OCI-LY3 (cell line): Measurements from ENCODE around the gene KIF1B.

Experiments
- EZH2phosphoT487 ChIP-seq: fragments of 200-600 bp; shearing (Covaris generic); IDR thresholded peaks from 2 replicates; pipeline ENCODE4 v1.6.1; 2018; ENCODE audit warnings: antibody characterized with exemption, mixed run types, low read depth
- TF ChIP-seq, protein P1 (sequence below): fragments of 200-600, 300-600 bp; sonication (generic); IDR thresholded peaks from 2 replicates; pipeline ENCODE4 v1.5.1; 2014; ENCODE audit warnings: antibody characterized with exemption, low read length, low read depth

- TF ChIP-seq, protein P1, sequence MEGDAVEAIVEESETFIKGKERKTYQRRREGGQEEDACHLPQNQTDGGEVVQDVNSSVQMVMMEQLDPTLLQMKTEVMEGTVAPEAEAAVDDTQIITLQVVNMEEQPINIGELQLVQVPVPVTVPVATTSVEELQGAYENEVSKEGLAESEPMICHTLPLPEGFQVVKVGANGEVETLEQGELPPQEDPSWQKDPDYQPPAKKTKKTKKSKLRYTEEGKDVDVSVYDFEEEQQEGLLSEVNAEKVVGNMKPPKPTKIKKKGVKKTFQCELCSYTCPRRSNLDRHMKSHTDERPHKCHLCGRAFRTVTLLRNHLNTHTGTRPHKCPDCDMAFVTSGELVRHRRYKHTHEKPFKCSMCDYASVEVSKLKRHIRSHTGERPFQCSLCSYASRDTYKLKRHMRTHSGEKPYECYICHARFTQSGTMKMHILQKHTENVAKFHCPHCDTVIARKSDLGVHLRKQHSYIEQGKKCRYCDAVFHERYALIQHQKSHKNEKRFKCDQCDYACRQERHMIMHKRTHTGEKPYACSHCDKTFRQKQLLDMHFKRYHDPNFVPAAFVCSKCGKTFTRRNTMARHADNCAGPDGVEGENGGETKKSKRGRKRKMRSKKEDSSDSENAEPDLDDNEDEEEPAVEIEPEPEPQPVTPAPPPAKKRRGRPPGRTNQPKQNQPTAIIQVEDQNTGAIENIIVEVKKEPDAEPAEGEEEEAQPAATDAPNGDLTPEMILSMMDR, result no peak
- TF ChIP-seq EZH2phosphoT487, result no peak
Measured at GRCh38 chr1:10337436-10337835, 127.1 kb downstream of the KIF1B start.
